Naive thymus-derived CD4-positive, alpha-beta T cell (primary cell): ENCODE results near the gene PCDH1. TPM values are rescaled to one million over a fixed set of nuclear protein-coding genes. Genes with fewer than 3 reads are reported as not detected.

Experiments used
- ATAC-seq: fragments of 150-1000 bp; cut with Tn5 transposase; 2 replicates; pipeline ENCODE4 v1.10.0; 2021; ENCODE audit warnings: mild to moderate bottlenecking, moderate library complexity
- CTCF ChIA-PET: fragments of 350-600 bp; sonication (Branson Sonifier 250); formaldehyde crosslinking; loops from one replicate; lab custom pipeline; 2021; ENCODE audit warnings: antibody characterized with exemption; lab: Charles Lee
- POLR2A ChIA-PET: fragments of 350-600 bp; sonication (Branson Sonifier 250); formaldehyde crosslinking; loops from one replicate; lab custom pipeline; 2021; ENCODE audit warnings: antibody characterized with exemption, inconsistent platforms; lab: Charles Lee
- DNase-seq, 9 donors: peaks; one replicate each; pipeline versions ENCODE4 v3.0.0 to v3.0.0-alpha.2; 2020 to 2022; ENCODE audit warnings: mixed read lengths in 1 of 9
- H3K27ac ChIP-seq: one replicate; pipeline ENCODE4 v1.7.0; 2013; ENCODE audit warnings: mild to moderate bottlenecking, low read depth, low read length, moderate library complexity
- H3K27me3 ChIP-seq, 2 donors: one replicate each; pipeline ENCODE4 v1.7.0; 2013; ENCODE audit warnings: low read length in 2 of 2, mild to moderate bottlenecking in 2 of 2, moderate library complexity in 2 of 2; ENCODE audit not compliant: control insufficient read depth in 2 of 2, insufficient read depth in 2 of 2
- H3K36me3 ChIP-seq, 3 experiments: 1 replicate in 2 of 3; 2 replicates in 1 of 3; pipeline ENCODE4 v1.7.0; 2013; ENCODE audit warnings: low read length in 3 of 3, mild to moderate bottlenecking in 3 of 3, moderate library complexity in 1 of 3; ENCODE audit not compliant: insufficient read depth in 3 of 3, control insufficient read depth in 2 of 3
- H3K4me1 ChIP-seq, 2 donors: one replicate each; pipeline ENCODE4 v1.7.0; 2013; ENCODE audit warnings: low read length in 2 of 2, mild to moderate bottlenecking in 2 of 2, moderate library complexity in 1 of 2; ENCODE audit not compliant: control insufficient read depth in 2 of 2, insufficient read depth in 2 of 2
- H3K4me3 ChIP-seq: 2 replicates; pipeline ENCODE4 v1.7.0; 2013; ENCODE audit warnings: mild to moderate bottlenecking, low read length
- H3K9me3 ChIP-seq, 3 experiments: 1 replicate in 2 of 3; 2 replicates in 1 of 3; pipeline ENCODE4 v1.7.0; 2013; ENCODE audit warnings: low read length in 3 of 3; ENCODE audit not compliant: control insufficient read depth in 2 of 3
- H3K27ac Mint-ChIP-seq, 9 donors: one replicate each; pipeline ENCODE4 v1.8.0; 2020 to 2022; ENCODE audit warnings: mixed read lengths in 9 of 9, mild to moderate bottlenecking in 8 of 9, moderate library complexity in 5 of 9, inconsistent platforms in 2 of 9
- H3K27me3 Mint-ChIP-seq, 5 donors: one replicate each; pipeline ENCODE4 v1.8.0; 2021 to 2022; ENCODE audit warnings: mixed read lengths in 5 of 5, mild to moderate bottlenecking in 1 of 5
- H3K36me3 Mint-ChIP-seq, 5 donors: one replicate each; pipeline ENCODE4 v1.8.0; 2020 to 2022; ENCODE audit warnings: mixed read lengths in 5 of 5, mild to moderate bottlenecking in 3 of 5, inconsistent platforms in 1 of 5
- H3K4me1 Mint-ChIP-seq, 7 donors: one replicate each; pipeline ENCODE4 v1.8.0; 2020 to 2022; ENCODE audit warnings: mixed read lengths in 7 of 7, mild to moderate bottlenecking in 3 of 7, inconsistent platforms in 1 of 7
- H3K4me3 Mint-ChIP-seq, 10 donors: one replicate each; pipeline ENCODE4 v1.8.0; 2020 to 2022; ENCODE audit warnings: mild to moderate bottlenecking in 10 of 10, mixed read lengths in 10 of 10, moderate library complexity in 6 of 10, inconsistent platforms in 2 of 10
- H3K9me3 Mint-ChIP-seq, 11 donors: one replicate each; pipeline ENCODE4 v1.8.0; 2020 to 2022; ENCODE audit warnings: mixed read lengths in 11 of 11, mild to moderate bottlenecking in 4 of 11, inconsistent platforms in 1 of 11, moderate library complexity in 1 of 11
- intact Hi-C, 2 donors: fragments of 100-400 bp; cut with micrococcal nuclease; formaldehyde crosslinking; loops; one replicate each; pipeline ENCODE4 v1.15.1; 2023
- polyA plus RNA-seq, 2 donors: library from polyadenylated mRNA; unstranded; fragments of 300-500 nt; fragmentation: Illumina TruSeq; gene quantifications; one replicate each; pipeline ENCODE4 v1.2.3, GENCODE V29; 2021
- total RNA-seq, 6 experiments: library from RNA in 5 of 6; stranded (reverse) in 5 of 6; gene quantifications; 1 replicate in 5 of 6; 2 replicates in 1 of 6; pipeline ENCODE4 v1.2.3 and lab custom pipeline; 2021 to 2026

Gene PCDH1
- total and polyA plus RNA-seq, 7 experiments from 2014 or later = 0.05 to 3.2 (median 0.53) TPM; not detected in 4

DNA sequence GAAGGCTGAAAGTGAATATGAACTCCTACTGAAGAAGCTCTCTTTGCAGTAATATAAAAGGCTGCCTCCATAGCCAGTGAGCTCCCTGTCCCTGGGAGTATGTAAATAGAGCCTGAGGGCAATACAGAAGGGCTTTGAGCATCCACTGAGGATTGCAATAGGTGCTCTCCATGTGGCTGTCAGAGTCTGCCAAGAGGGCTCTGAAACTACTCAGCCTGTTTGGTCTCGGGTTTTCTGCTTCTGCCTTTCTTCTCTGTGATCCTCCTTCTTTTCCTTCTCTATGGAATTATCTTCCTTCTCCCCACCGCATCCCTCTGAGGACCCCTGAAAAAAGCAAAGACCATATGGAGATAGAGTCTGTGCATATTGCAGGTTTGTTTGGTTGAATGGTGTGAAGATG lies 69.4 kb downstream of the PCDH1 start:
- Histone ChIP-seq H3K27ac (no peak overlapping the region), H3K36me3 (no peaks in the 10 kb centered on the region), H3K9me3 (no peaks in the 10 kb centered on the region), H3K27me3 (no peaks in the 10 kb centered on the region), H3K4me3 (no peak overlapping the region), H3K4me1 (no peaks in the 10 kb centered on the region)
- Mint-ChIP-seq H3K4me1 (peaks cover 0 to 8% (median 0%) of the 10 kb centered on the region in 7 donors), H3K9me3 (no peaks in the 10 kb centered on the region), H3K4me3 (no peak overlapping the region), H3K36me3 (peaks cover 0 to 6% (median 0%) of the 10 kb centered on the region in 5 donors), H3K27ac (no peak overlapping the region), H3K27me3 (peaks cover 60 to 76% (median 71%) of the 10 kb centered on the region in 5 donors)
- POLR2A ChIA-PET = no interaction called here
- ATAC-seq (no peak), DNase-seq (no peak)
- CTCF ChIA-PET = no interaction called here
- intact Hi-C loops = no loop called here

DNA sequence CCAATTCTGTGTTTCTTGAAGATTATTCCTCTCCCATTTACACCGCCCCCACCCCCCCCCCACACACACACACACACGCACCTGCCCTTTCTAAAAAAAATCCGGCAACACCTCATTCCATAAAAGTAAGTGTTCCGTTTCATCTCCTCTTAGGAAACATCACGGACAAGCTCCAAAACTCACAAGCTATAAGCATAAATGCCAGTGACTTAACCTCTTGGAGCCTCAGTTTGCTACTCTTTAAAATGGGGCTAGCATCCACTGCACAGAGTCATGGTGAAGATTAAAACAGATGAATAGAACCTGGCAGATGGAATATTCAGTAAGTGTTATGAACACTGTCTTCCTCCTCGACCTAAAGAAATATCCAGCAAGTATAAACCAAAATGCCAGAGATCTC lies 70.5 kb downstream of the PCDH1 start:
- peaks cover 0 to 6% (median 0%) of the 10 kb centered on the region in 5 donors for H3K36me3 Mint-ChIP-seq
- Histone ChIP-seq H3K4me3 (no peak overlapping the region), H3K27me3 (no peaks in the 10 kb centered on the region), H3K4me1 (no peaks in the 10 kb centered on the region), H3K9me3 (no peaks in the 10 kb centered on the region), H3K27ac (no peak overlapping the region), H3K36me3 (no peaks in the 10 kb centered on the region)
- peaks cover 0 to 10% (median 0%) of the 10 kb centered on the region in 7 donors for H3K4me1 Mint-ChIP-seq
- no peak for DNase-seq
- ChIA-PET CTCF (interaction anchor here (1.0 kb wide), 1 partner anchor 139 kb away, joined by 3 read pairs; no protein-coding TSS in a partner anchor), POLR2A (interaction anchor here (0.6 kb wide), 1 partner anchor 654 kb away, joined by 3 read pairs; no protein-coding TSS in a partner anchor)
- intact Hi-C loops = no loop called here
- no peak overlapping the region for H3K27ac Mint-ChIP-seq
- ATAC-seq = no peak
- H3K9me3 Mint-ChIP-seq = no peaks in the 10 kb centered on the region
- peaks cover 68 to 85% (median 75%) of the 10 kb centered on the region in 5 donors for H3K27me3 Mint-ChIP-seq
- no peak overlapping the region for H3K4me3 Mint-ChIP-seq

DNA sequence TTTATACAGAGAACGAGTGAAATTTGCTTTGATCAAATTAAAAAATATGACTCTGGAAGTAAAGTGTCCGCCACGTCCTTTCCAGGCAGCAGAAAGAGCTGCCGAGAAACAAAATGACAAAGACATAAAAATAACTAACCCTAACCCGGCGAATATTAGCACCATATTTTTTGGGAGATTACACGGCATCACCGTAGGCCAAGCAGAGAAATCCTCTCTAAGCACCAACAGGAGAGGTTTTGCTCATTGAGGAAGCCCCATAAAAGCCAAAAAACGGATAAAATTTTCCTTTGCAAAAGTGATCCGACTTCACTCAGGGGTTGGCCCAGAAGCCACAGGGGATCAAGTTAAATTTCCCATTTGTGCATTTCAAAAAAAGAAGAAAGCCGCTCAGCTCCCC lies 70.9 kb downstream of the PCDH1 start:
- DNase-seq (no peak), ATAC-seq (no peak)
- Histone ChIP-seq H3K27me3 (no peaks in the 10 kb centered on the region), H3K9me3 (no peaks in the 10 kb centered on the region), H3K4me3 (no peak overlapping the region), H3K36me3 (no peaks in the 10 kb centered on the region), H3K4me1 (no peaks in the 10 kb centered on the region), H3K27ac (no peak overlapping the region)
- Mint-ChIP-seq H3K27ac (no peak overlapping the region), H3K36me3 (peaks cover 0 to 6% (median 0%) of the 10 kb centered on the region in 5 donors), H3K27me3 (peaks cover 68 to 87% (median 71%) of the 10 kb centered on the region in 5 donors), H3K4me3 (no peak overlapping the region), H3K4me1 (peaks cover 0 to 9% (median 0%) of the 10 kb centered on the region in 7 donors), H3K9me3 (no peaks in the 10 kb centered on the region)
- CTCF ChIA-PET = interaction anchor here (1.0 kb wide), 1 partner anchor 138 kb away, joined by 3 read pairs; no protein-coding TSS in a partner anchor
- POLR2A ChIA-PET = no interaction called here
- intact Hi-C loops = no loop called here

DNA sequence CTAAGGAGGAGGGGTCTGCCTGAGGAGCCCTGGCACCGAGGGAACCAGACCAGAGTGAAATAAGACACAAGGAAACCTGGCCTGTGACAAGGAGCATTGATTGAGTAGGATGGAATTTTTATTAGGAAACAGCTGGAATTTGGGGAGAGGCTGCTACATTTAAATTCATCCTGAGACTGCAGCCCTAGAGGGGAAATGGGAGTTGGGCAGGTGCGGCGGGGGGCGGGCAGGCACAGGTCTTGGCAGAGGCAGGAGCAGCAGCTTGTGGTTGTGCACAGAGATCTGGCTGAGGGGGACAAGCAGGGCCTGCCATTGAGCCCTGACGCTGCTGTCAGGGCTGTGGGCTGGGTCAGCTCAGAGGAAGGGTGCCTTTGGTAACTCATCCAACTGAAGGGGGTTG lies 71.6 kb downstream of the PCDH1 start:
- H3K27me3 Mint-ChIP-seq = peaks cover 64 to 82% (median 70%) of the 10 kb centered on the region in 5 donors
- CTCF ChIA-PET = no interaction called here
- Histone ChIP-seq H3K4me3 (no peak overlapping the region), H3K27ac (no peak overlapping the region), H3K9me3 (no peaks in the 10 kb centered on the region), H3K4me1 (no peaks in the 10 kb centered on the region), H3K27me3 (no peaks in the 10 kb centered on the region), H3K36me3 (no peaks in the 10 kb centered on the region)
- H3K4me1 Mint-ChIP-seq = peaks cover 0 to 7% (median 0%) of the 10 kb centered on the region in 7 donors
- intact Hi-C loops = no loop called here
- no peak overlapping the region for H3K27ac Mint-ChIP-seq
- peaks cover 0 to 6% (median 0%) of the 10 kb centered on the region in 5 donors for H3K36me3 Mint-ChIP-seq
- ATAC-seq = no peak
- H3K4me3 Mint-ChIP-seq = peak overlapping the region in 1 of 10 donors; percentile 30
- POLR2A ChIA-PET = no interaction called here
- no peak for DNase-seq
- no peaks in the 10 kb centered on the region for H3K9me3 Mint-ChIP-seq

DNA sequence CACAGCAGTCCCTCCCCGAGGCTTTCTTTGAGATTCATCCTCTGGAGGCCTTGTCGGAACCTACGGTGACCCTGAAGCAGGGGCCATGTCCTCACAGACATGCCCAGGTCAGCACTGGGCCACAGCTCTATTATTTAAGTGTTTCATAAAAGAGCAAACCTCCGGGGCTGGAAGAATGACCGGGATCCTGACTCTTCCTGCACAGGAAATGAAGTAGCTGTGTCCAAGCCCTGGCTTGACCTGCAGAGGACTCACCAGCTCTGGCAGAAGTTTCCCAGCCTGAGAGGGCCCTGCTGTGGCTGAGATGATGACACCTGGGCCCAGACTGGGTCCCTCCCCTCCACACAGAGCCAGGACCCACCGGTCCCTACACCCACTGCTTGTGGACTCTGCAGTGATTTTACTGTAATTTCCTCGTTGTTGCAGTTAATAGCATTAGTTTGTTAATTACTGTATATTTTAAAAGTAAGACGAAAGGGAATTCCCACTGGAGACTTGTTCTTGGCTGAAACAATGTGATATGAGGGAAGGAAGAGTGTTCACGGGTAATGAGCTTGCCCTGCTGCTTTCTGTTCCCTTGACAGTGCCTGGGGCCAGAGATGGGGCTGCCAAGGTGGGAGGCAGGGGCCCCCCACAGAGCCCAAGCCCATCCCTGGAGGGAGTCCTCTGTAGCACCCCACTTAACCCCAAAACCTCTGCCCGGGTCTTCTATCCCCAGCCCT lies 72.2 kb downstream of the PCDH1 start:
- ChIA-PET CTCF (interaction anchor here (0.6 to 1.2 kb wide), 2 partner anchors 41 to 915 kb away, joined by 3 read pairs; no protein-coding TSS in a partner anchor), POLR2A (no interaction called here)
- H3K27ac ChIP-seq = no peak overlapping the region
- H3K36me3 ChIP-seq = no peaks in the 10 kb centered on the region
- ATAC-seq (no peak), DNase-seq (no peak)
- no peak overlapping the region for H3K27ac Mint-ChIP-seq
- no peaks in the 10 kb centered on the region for H3K27me3 ChIP-seq
- H3K4me3 ChIP-seq = no peak overlapping the region
- intact Hi-C loops = no loop called here
- H3K9me3 ChIP-seq = no peaks in the 10 kb centered on the region
- no peaks in the 10 kb centered on the region for H3K4me1 ChIP-seq
- H3K36me3 Mint-ChIP-seq = peaks cover 0 to 6% (median 0%) of the 10 kb centered on the region in 5 donors
- H3K4me3 Mint-ChIP-seq = no peak overlapping the region
- H3K4me1 Mint-ChIP-seq = peaks cover 0 to 2% (median 0%) of the 10 kb centered on the region in 7 donors
- H3K9me3 Mint-ChIP-seq = no peaks in the 10 kb centered on the region
- peaks cover 58 to 76% (median 64%) of the 10 kb centered on the region in 5 donors for H3K27me3 Mint-ChIP-seq

DNA sequence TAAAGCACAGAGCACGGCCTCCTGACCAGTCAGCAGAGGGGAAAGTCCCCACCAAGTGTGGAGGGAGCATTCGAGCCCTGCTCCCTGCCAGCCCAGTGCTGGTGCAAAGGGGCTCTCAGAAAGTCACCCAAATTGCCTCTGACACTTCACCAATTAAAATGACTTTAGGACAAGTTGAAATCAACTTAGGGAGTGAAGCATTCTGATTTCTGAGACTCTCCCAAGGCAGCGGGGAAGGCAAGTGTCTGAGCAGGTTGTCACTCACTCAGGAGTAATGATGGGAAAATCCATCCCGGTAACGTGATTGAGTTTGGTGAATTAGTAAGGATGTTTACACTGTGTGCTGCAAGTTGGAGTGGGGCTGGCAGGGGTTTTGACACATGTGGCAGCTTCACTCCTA lies 73.7 kb downstream of the PCDH1 start:
- intact Hi-C loops = no loop called here

More for the DNA sequence above, 73.7 kb downstream of the PCDH1 start:
- ChIA-PET POLR2A (no interaction called here), CTCF (interaction anchor here (0.8 kb wide), 1 partner anchor 140 kb away, joined by 5 read pairs; no protein-coding TSS in a partner anchor)
- DNase-seq (no peak), ATAC-seq (no peak)
- no peaks in the 10 kb centered on the region for H3K36me3 ChIP-seq
- H3K4me1 Mint-ChIP-seq = peaks cover 0 to 2% (median 0%) of the 10 kb centered on the region in 7 donors
- peaks cover 0 to 6% (median 0%) of the 10 kb centered on the region in 5 donors for H3K36me3 Mint-ChIP-seq
- peaks cover 50 to 65% (median 55%) of the 10 kb centered on the region in 5 donors for H3K27me3 Mint-ChIP-seq
- no peak overlapping the region for H3K4me3 ChIP-seq
- H3K9me3 ChIP-seq = no peaks in the 10 kb centered on the region
- H3K27ac ChIP-seq = no peak overlapping the region
- no peak overlapping the region for H3K4me3 Mint-ChIP-seq
- no peak overlapping the region for H3K27ac Mint-ChIP-seq
- no peaks in the 10 kb centered on the region for H3K27me3 ChIP-seq
- no peaks in the 10 kb centered on the region for H3K9me3 Mint-ChIP-seq
- no peaks in the 10 kb centered on the region for H3K4me1 ChIP-seq
